ENCODE data around the gene CLRN1.

Gene CLRN1

DNA sequence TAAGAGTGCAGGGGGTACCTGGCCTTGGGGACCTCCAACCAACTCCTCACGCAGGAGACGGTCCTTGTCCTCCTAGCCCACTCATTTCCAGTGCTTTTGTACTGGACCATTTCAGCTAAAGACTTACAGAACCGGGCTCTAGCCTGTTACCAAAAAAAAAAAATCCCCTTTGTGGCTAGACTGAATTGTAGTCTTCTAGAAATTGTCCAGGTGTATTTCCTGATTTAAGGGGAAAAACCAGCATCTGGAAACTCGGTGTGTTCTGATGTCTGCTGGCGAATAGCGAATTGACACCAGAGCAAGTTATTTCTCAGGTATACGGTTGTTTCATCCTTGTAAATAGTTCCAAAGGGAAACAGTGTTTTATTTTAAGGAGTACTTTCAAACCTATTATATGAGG is 46.2 kb downstream of the CLRN1 start:
- DNase-seq (ENCODE audit: low read depth), result no peak
- TF ChIP-seq, protein P1, sequence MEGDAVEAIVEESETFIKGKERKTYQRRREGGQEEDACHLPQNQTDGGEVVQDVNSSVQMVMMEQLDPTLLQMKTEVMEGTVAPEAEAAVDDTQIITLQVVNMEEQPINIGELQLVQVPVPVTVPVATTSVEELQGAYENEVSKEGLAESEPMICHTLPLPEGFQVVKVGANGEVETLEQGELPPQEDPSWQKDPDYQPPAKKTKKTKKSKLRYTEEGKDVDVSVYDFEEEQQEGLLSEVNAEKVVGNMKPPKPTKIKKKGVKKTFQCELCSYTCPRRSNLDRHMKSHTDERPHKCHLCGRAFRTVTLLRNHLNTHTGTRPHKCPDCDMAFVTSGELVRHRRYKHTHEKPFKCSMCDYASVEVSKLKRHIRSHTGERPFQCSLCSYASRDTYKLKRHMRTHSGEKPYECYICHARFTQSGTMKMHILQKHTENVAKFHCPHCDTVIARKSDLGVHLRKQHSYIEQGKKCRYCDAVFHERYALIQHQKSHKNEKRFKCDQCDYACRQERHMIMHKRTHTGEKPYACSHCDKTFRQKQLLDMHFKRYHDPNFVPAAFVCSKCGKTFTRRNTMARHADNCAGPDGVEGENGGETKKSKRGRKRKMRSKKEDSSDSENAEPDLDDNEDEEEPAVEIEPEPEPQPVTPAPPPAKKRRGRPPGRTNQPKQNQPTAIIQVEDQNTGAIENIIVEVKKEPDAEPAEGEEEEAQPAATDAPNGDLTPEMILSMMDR (IDR thresholded peaks at IDR 0.05; ENCODE audit: insufficient read depth, low read depth, low read length, missing control alignments), result no peak
- H3K4me3 ChIP-seq (ENCODE audit: low read length), result no peak overlapping the region

DNA sequence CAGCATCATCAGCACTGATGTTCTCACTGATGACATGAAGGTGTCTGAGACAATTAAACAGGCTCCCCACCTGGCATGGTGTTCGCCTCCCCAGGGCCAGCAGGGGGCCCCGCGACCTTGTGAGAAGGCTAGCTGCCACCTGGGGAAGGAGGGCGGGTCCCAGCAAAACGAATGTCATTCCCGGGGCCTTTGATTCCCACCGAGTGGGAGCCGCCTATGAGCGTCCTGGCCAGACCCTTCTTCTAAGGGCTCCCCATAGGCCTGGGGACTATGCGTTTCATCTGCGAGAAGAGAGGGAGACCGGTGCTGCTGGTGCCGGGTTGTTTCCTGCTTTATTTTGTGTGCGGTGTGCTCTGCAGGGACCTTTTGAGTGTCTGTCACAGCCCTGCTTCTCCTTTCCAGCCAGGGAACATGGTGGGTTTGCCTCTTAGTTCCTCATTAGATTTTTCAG is 46.8 kb downstream of the CLRN1 start:
- peak; percentile 67 for DNase-seq (ENCODE audit: low read depth)
- TF ChIP-seq, protein P1 (IDR thresholded peaks at IDR 0.05; ENCODE audit: insufficient read depth, low read depth, low read length, missing control alignments), result peak; percentile 76
- no peak overlapping the region for H3K4me3 ChIP-seq (ENCODE audit: low read length)

DNA sequence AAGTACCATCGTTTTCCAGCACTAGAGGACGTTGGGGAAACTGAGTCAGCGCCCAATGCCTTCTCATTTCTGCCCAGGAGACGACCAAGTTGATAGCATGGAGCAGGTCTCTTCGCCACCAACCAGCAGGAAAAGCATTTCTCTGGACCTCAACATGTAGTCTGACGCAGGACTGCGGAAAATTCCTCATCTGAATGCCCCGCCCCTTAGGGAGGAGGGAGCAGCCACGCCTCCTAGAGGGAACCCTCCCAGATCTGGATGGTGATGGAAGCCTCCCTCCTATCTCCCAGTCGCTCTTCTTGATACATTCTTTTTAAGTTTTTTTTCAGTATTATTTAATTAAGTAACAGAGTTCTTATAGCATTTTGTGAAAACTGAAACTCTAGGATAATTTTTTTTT is 49.9 kb downstream of the CLRN1 start:
- TF ChIP-seq, protein P1 (IDR thresholded peaks at IDR 0.05; ENCODE audit: insufficient read depth, low read depth, low read length, missing control alignments), result no peak
- H3K4me3 ChIP-seq (ENCODE audit: low read length), result no peak overlapping the region
- peak; percentile 8 for DNase-seq (ENCODE audit: low read depth)

DNA sequence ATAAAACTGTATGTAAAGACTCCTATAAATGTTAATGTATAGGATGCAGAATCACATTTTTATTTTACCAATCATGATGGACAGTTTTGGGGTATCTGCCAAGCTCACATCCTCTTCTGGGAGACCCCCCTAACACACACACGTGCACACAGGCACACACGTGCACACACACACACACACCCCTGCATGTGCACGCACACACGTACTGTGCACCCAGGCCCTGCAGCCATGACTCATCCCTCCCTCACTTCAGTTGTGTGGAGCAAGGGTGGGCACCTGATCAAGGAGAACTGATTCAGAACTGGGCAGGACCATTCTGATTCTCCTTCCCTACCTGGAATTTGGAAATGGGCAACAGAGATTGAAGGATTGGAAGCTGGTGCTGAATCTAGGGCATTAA is 51.3 kb downstream of the CLRN1 start:
- TF ChIP-seq, protein P1 (IDR thresholded peaks at IDR 0.05; ENCODE audit: insufficient read depth, low read depth, low read length, missing control alignments), result no peak
- DNase-seq (ENCODE audit: low read depth), result peak; percentile 27
- no peak overlapping the region for H3K4me3 ChIP-seq (ENCODE audit: low read length)

DNA sequence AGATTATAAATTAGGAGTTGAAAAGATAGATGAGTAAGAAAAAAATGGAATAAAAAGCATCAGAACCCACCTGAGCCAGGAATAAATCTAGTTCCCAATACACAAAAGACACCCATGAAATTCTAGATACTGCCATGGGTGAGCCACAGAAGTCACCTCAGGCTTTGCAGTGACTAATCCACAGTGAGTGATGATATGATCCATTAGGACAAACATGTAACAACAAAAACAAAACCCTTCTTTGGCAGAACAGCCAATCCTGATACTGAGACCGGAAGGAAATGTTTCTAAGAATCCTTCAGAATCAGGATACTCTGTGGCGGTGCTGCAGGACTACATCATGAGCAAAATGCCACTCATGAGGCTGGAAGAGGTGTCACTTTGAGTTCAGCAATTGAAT is 52.3 kb downstream of the CLRN1 start:
- H3K4me3 ChIP-seq (ENCODE audit: low read length), result no peak overlapping the region
- peak; percentile 75 for DNase-seq (ENCODE audit: low read depth)
- TF ChIP-seq, protein P1 (IDR thresholded peaks at IDR 0.05; ENCODE audit: insufficient read depth, low read depth, low read length, missing control alignments), result no peak

DNA sequence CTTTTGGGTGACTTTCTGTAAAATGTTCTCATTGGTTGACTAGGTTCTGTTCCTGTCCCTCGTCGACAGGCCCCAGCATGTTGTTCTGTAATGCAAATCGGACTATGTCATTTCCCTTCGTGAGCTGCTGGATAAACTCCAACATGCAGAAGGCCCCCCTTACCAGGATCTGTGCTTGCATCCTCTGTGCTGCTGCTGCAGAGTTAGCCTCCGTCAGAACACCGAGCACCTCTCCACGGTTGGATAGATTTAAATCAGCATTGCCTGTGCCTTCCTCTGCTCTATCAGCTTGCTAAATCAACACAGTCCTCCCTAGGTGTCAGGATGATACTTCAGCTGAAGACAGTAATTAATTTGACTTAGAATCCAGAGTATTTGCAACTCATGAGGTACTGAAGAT is 54.6 kb downstream of the CLRN1 start:
- DNase-seq (ENCODE audit: low read depth), result no peak
- TF ChIP-seq, protein P1 (IDR thresholded peaks at IDR 0.05; ENCODE audit: insufficient read depth, low read depth, low read length, missing control alignments), result no peak
- no peak overlapping the region for H3K4me3 ChIP-seq (ENCODE audit: low read length)

DNA sequence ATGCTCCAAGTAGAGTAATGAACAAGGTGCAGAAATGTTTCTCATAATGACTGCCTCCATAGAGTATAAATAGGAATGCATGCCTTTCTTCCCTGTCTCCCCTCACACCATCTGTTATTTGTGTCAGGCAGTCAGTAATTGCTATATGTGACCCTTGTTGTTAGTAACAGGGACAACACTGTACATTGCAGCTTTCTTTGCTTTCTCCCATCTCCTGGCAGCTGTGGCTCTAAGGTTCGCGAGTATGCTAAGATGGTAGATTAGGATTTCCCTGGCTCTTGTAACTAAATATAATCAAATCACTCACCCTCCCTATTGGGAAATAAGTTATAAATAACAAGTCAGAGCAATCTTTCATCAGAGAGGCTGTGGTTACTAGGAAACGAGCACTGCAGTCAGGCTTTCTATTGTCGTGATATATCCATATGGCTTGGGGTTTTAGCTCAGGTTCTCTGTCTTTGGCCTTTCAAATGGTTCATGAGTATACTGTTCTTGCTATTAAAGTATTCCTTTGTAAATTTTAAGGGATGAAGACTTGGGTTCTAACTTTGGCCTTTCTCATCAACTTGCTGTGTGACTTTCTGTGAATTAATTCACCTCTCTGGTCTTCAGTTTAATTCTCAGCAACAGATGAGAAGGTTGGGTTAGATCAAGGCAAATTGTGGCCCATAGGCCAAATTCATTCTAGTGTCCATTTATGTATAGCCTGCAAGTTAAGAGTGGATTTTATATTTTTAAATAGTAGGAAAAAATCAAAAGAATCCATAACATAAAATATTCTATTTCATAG is 59.2 kb downstream of the CLRN1 start:
- no peak for DNase-seq (ENCODE audit: low read depth)
- TF ChIP-seq, protein P1 (IDR thresholded peaks at IDR 0.05; ENCODE audit: insufficient read depth, low read depth, low read length, missing control alignments), result no peak
- H3K4me3 ChIP-seq (ENCODE audit: low read length), result no peak overlapping the region
